HepG2 (cell line): ENCODE measurements around the gene SHE. TPM values are rescaled to one million over a fixed set of nuclear protein-coding genes. Genes with fewer than 3 reads are reported as not detected.

Source experiments
- ATAC-seq: fragments of 200-7000 bp; cut with Tn5 transposase; 3 replicates; pipeline ENCODE4 v1.9.1; 2020; ENCODE audit warnings: mild to moderate bottlenecking, moderate library complexity
- BruUV-seq: library from RNA; stranded (reverse); fragments of 400-500 nt; replicated peaks from 2 replicates; lab custom pipeline; 2021; lab: Mats Ljungman, UMichigan
- CTCF ChIA-PET: fragments of 300-600 bp; formaldehyde crosslinking; extraction: SDS; loops from one replicate; lab custom pipeline; 2021; ENCODE audit warnings: low total read pairs, inconsistent platforms, low intra/inter-chr PET ratio; lab: Yijun Ruan, JAX
- POLR2A ChIA-PET: fragments of 350-600 bp; sonication (Branson Sonifier 250); formaldehyde crosslinking; loops from one replicate; lab custom pipeline; 2020; ENCODE audit warnings: antibody characterized with exemption, inconsistent platforms; lab: Yijun Ruan, JAX
- DNase-seq: peaks from one replicate; pipeline ENCODE4 v3.0.0-alpha.2; 2015; ENCODE audit warnings: low spot score
- FAIRE-seq: peaks from 3 replicates; lab custom pipeline; 2011; peaks lifted over from hg19 to GRCh38; lab: Jason Lieb, UNC
- H2AFZ ChIP-seq: one replicate; pipeline ENCODE4 v1.6.1; 2011; ENCODE audit warnings: low read length, inconsistent platforms
- H3K27ac ChIP-seq: fragments of 300-600 bp; 3 replicates; pipeline ENCODE4 v1.8.0; 2011; ENCODE audit warnings: mixed run types, mild to moderate bottlenecking, mixed read lengths, low read length, inconsistent platforms; ENCODE audit not compliant: insufficient read depth; ENCODE audit errors: extremely low read length
- H3K27me3 ChIP-seq, 2 experiments: fragments of 200-600 bp in 1 of 2; 2 replicates in 1 of 2; 3 replicates in 1 of 2; pipeline versions ENCODE4 v1.6.0 to v1.8.0; 2011; ENCODE audit warnings: low read length in 2 of 2, mild to moderate bottlenecking in 2 of 2, moderate library complexity in 2 of 2, inconsistent platforms in 1 of 2; ENCODE audit not compliant: insufficient read depth in 2 of 2, control insufficient read depth in 1 of 2
- H3K36me3 ChIP-seq, 2 experiments: fragments of 200-600 bp in 1 of 2; replicated peaks in 1 of 2; 2 replicates in 1 of 2; 3 replicates in 1 of 2; pipeline versions ENCODE4 v1.5.1 to v1.8.0; 2011; ENCODE audit warnings: low read length in 2 of 2, inconsistent platforms in 1 of 2; ENCODE audit not compliant: insufficient read depth in 2 of 2, control insufficient read depth in 1 of 2
- H3K4me1 ChIP-seq: 2 replicates; pipeline ENCODE4 v1.5.1; 2012; ENCODE audit warnings: low read length, inconsistent platforms; ENCODE audit not compliant: insufficient read depth
- H3K4me2 ChIP-seq: 2 replicates; pipeline ENCODE4 v1.6.0; 2011; ENCODE audit warnings: low read depth, low read length, inconsistent platforms
- H3K4me3 ChIP-seq, 3 experiments: fragments of 200-600 bp in 1 of 3; sonication (generic), shearing (Covaris generic) in 1 of 3; replicated peaks in 1 of 3; 2 replicates each; pipeline ENCODE4 v1.5.1; 2011 to 2016; ENCODE audit warnings: low read length in 3 of 3, inconsistent platforms in 2 of 3, low read depth in 2 of 3, mild to moderate bottlenecking in 2 of 3, control low read depth in 1 of 3, mixed read lengths in 1 of 3; ENCODE audit not compliant: insufficient read depth in 1 of 3
- H3K79me2 ChIP-seq: one replicate; pipeline ENCODE4 v1.6.1; 2011; ENCODE audit warnings: low read length, inconsistent platforms; ENCODE audit not compliant: insufficient read depth
- H3K9ac ChIP-seq: 2 replicates; pipeline ENCODE4 v1.6.0; 2011; ENCODE audit warnings: mild to moderate bottlenecking, low read depth, low read length, inconsistent platforms; ENCODE audit not compliant: insufficient read depth
- H3K9me3 ChIP-seq: 2 replicates; pipeline ENCODE4 v1.5.1; 2012; ENCODE audit warnings: mild to moderate bottlenecking, low read length
- H4K20me1 ChIP-seq: 2 replicates; pipeline ENCODE4 v1.6.0; 2011; ENCODE audit warnings: inconsistent platforms, mild to moderate bottlenecking, low read length, moderate library complexity; ENCODE audit not compliant: insufficient read depth
- CBFB ChIP-seq: sonication (generic); formaldehyde crosslinking; IDR thresholded peaks from 2 replicates; pipeline ENCODE4 v1.4.0; 2020; ENCODE audit warnings: missing genetic modification reagents
- CCDC6 ChIP-seq: sonication (generic); formaldehyde crosslinking; IDR thresholded peaks from 2 replicates; pipeline ENCODE4 v1.8.1; 2022; ENCODE audit warnings: mild to moderate bottlenecking, missing genetic modification reagents, moderate library complexity
- FOXK2 ChIP-seq: fragments of 450-650 bp; IDR thresholded peaks from 2 replicates; pipeline ENCODE4 v1.6.1; 2016
- GTF3A ChIP-seq: sonication (generic); formaldehyde crosslinking; conservative IDR thresholded peaks from 2 replicates; pipeline ENCODE4 v1.4.0; 2020; ENCODE audit warnings: mild to moderate bottlenecking, missing genetic modification reagents
- NFAT5 ChIP-seq: sonication (generic); formaldehyde crosslinking; IDR thresholded peaks from 2 replicates; pipeline ENCODE4 v1.4.0; 2020; ENCODE audit warnings: missing genetic modification reagents
- NFRKB ChIP-seq: fragments of 450-650 bp; IDR thresholded peaks from 2 replicates; pipeline ENCODE4 v1.6.1; 2017
- NR0B2 ChIP-seq: sonication (generic); formaldehyde crosslinking; IDR thresholded peaks from 2 replicates; pipeline ENCODE4 v1.4.0; 2020; ENCODE audit warnings: mild to moderate bottlenecking, missing genetic modification reagents
- NR2F2 ChIP-seq: IDR thresholded peaks from 2 replicates; pipeline ENCODE4 v1.6.1; 2012; ENCODE audit warnings: low read depth, inconsistent platforms, borderline replicate concordance
- PREB ChIP-seq: sonication (generic); formaldehyde crosslinking; IDR thresholded peaks from 2 replicates; pipeline ENCODE4 v1.4.0; 2020; ENCODE audit warnings: missing genetic modification reagents
- SP4 ChIP-seq: sonication (generic); formaldehyde crosslinking; IDR thresholded peaks from 2 replicates; pipeline ENCODE4 v1.8.1; 2023; ENCODE audit warnings: mild to moderate bottlenecking, missing genetic modification reagents
- SRSF4 ChIP-seq: fragments of 200-400 bp; formaldehyde crosslinking; IDR thresholded peaks from one replicate; pipeline ENCODE4 v1.6.1; 2018; ENCODE audit warnings: mild to moderate bottlenecking, low read depth, low read length, moderate library complexity; ENCODE audit not compliant: poor library complexity, severe bottlenecking
- ZBTB38 ChIP-seq: sonication (generic); formaldehyde crosslinking; IDR thresholded peaks from 2 replicates; pipeline ENCODE4 v1.5.1; 2020; ENCODE audit warnings: mild to moderate bottlenecking, missing genetic modification reagents
- ZNF136 ChIP-seq: sonication (generic); formaldehyde crosslinking; IDR thresholded peaks from 2 replicates; pipeline ENCODE4 v1.8.1; 2022; ENCODE audit warnings: low read depth, mild to moderate bottlenecking, moderate library complexity, missing genetic modification reagents
- ZNF230 ChIP-seq: sonication (generic); formaldehyde crosslinking; IDR thresholded peaks from 2 replicates; pipeline ENCODE4 v1.4.0; 2020; ENCODE audit warnings: mild to moderate bottlenecking, missing genetic modification reagents
- ZNF768 ChIP-seq: sonication (generic); formaldehyde crosslinking; IDR thresholded peaks from 2 replicates; pipeline ENCODE4 v1.4.0; 2020; ENCODE audit warnings: missing genetic modification reagents
- WGBS: methylation state at CpG from one replicate; pipeline ENCODE4 v1.1.6; 2017; ENCODE audit warnings: low lambda C conversion rate; 5-methylcytosine and 5-hydroxymethylcytosine counted together
- in situ Hi-C: cut with HindIII; loops from 2 replicates; pipeline ENCODE4 v1.10.0; 2017; ENCODE audit warnings: low pct_unique_long_range_greater_than_20kb; ENCODE audit not compliant: extremely low pct_ligation_motif_present
- intact Hi-C: fragments of 100-400 bp; cut with micrococcal nuclease; formaldehyde crosslinking; loops from one replicate; pipeline ENCODE4 v1.10.0; 2022; ENCODE audit not compliant: unreplicated experiment
- polyA plus RNA-seq, 8 experiments: library from polyadenylated mRNA; depleted of rRNA in 3 of 8; stranded (reverse) in 7 of 8; unstranded in 1 of 8; fragments of >200 nt; fragmentation: Illumina TruSeq in 4 of 8; extraction: Trizol in 4 of 8; gene quantifications; 2 replicates each; pipeline versions ENCODE4 v1.2.1 to v1.2.3, GENCODE V29; 2011 to 2016; ENCODE audit warnings: low read depth in 4 of 8, missing spikeins in 1 of 8, mixed read lengths in 1 of 8; ENCODE audit not compliant: insufficient read depth in 1 of 8
- total RNA-seq, 5 experiments: library from RNA; depleted of rRNA; stranded (reverse); fragments of >200 nt; fragmentation: Illumina TruSeq; extraction: Trizol; gene quantifications; 2 replicates each; pipeline ENCODE4 v1.2.3, GENCODE V29; 2016; ENCODE audit warnings: low read depth in 1 of 5
- TF ChIP-seq, protein P1 (sequence below): sonication (generic); formaldehyde crosslinking; conservative IDR thresholded peaks from 2 replicates; pipeline ENCODE4 v1.8.0; 2022; ENCODE audit warnings: low read depth, missing genetic modification reagents

Gene SHE
- total and polyA plus RNA-seq, 2 of the 13 experiments (the other 11 are each of a cell fraction or from before 2014, with no cell fraction given): not detected

DNA sequence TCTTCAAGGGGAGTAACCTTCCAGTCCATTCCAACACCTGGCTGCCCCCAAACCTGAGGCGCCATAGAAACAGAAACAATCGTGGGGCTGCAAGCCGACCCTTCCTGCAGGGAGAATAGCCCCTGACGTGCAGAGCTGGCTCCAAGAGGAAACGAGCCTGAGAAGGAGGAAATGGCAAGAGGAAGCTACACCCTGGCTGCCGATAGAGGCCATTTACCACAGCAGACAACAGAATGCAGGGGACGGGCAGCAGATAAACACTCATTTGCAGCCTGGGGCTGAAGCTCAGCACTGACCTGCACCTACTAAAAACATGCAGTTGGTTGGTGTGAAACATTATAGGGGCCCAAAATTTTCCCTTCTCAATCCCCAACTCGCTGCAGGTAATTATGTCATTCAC, 8.9 kb downstream of the SHE start (continued):
- no peak for TF ChIP-seq NR0B2 (CRISPR knock-in tag)
- TF ChIP-seq, protein P1, sequence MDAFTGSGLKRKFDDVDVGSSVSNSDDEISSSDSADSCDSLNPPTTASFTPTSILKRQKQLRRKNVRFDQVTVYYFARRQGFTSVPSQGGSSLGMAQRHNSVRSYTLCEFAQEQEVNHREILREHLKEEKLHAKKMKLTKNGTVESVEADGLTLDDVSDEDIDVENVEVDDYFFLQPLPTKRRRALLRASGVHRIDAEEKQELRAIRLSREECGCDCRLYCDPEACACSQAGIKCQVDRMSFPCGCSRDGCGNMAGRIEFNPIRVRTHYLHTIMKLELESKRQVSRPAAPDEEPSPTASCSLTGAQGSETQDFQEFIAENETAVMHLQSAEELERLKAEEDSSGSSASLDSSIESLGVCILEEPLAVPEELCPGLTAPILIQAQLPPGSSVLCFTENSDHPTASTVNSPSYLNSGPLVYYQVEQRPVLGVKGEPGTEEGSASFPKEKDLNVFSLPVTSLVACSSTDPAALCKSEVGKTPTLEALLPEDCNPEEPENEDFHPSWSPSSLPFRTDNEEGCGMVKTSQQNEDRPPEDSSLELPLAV (CRISPR knock-in tag): no peak
- no peak for TF ChIP-seq NFRKB

GRCh38 chr1:154492115-154492514, 10.1 kb downstream of the SHE start:
- H3K27me3 ChIP-seq: peaks cover 2 to 28% of the 10 kb centered on the region in 2 experiments; a peak in 2 of 5 replicates
- no TSS peak for BruUV-seq
- H2AFZ ChIP-seq: no peak overlapping the region
- no peak for ATAC-seq
- POLR2A ChIA-PET: no interaction called here
- FAIRE-seq: no peak
- DNase-seq: no peak
- H3K9ac ChIP-seq: no peak overlapping the region
- intact Hi-C loops (no loop called here), in situ Hi-C loops (no loop called here)
- no peak overlapping the region for H3K27ac ChIP-seq
- H4K20me1 ChIP-seq: no peaks in the 10 kb centered on the region
- no peaks in the 10 kb centered on the region for H3K36me3 ChIP-seq
- no peaks in the 10 kb centered on the region for H3K9me3 ChIP-seq
- H3K79me2 ChIP-seq: no peaks in the 10 kb centered on the region
- peaks cover 9% of the 10 kb centered on the region for H3K4me1 ChIP-seq
- WGBS: 57% methylated on average over 4 of the region's 4 CpGs
- no peak overlapping the region for H3K4me3 ChIP-seq
- no peak overlapping the region for H3K4me2 ChIP-seq
- CTCF ChIA-PET: no interaction called here
- TF ChIP-seq FOXK2 (no peak), PREB (CRISPR knock-in tag) (no peak), NR2F2 (no peak), ZNF230 (CRISPR knock-in tag) (no peak), ZNF768 (CRISPR knock-in tag) (no peak), CCDC6 (CRISPR knock-in tag) (no peak), SP4 (CRISPR knock-in tag) (no peak), CBFB (CRISPR knock-in tag) (no peak), NFAT5 (CRISPR knock-in tag) (no peak), SRSF4 (no peak), ZBTB38 (CRISPR knock-in tag) (no peak), GTF3A (CRISPR knock-in tag) (no peak), ZNF136 (CRISPR knock-in tag) (no peak)
